Dedifferentiated amniotic fluid mesenchymal stem cell (primary cell): ENCODE measurements around the gene PRMT3.
"Not testable (repeated sequence)": the region's sequence is repeated elsewhere in the genome, so short reads cannot be mapped to it uniquely, and the experiment has no call there.

Source experiments
- DNase-seq: peaks from one replicate; pipeline ENCODE4 v3.0.0-alpha.2; 2016; ENCODE audit errors: extremely low spot score

PRMT3 gene

GRCh38 chr11:20374741-20375300, 12.7 kb upstream of the PRMT3 start:
- no peak for DNase-seq

DNA sequence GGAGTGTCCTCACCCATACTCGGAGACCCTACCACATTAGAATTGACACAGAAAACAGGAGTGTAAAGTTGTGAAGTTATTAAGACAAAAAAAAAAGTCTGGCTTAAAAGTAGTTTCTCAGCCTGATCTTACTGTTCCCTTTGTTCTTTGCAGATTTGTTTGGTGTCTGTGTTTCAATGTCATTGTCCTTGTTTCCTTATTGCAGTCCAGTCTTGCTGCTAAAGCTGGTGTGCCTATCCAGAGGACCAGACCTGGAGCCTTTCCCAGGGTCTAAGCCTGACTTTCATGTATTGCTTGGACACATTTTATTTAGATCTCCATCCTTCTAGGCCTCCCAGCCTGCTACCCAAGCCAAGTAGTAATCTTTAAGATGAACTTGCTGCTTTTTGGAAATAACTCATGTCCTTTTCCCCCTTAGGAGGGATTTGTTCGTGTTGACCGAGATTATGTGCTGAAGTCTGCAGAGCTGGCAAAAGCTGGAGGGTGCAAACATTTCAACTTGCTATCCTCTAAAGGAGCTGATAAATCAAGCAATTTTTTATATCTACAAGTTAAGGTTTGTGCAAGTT, 11.3 kb upstream of the PRMT3 start:
- no peak for DNase-seq

GRCh38 chr11:20385996-20386395, 1.5 kb upstream of the PRMT3 start:
- not testable (repeated sequence) for DNase-seq

DNA sequence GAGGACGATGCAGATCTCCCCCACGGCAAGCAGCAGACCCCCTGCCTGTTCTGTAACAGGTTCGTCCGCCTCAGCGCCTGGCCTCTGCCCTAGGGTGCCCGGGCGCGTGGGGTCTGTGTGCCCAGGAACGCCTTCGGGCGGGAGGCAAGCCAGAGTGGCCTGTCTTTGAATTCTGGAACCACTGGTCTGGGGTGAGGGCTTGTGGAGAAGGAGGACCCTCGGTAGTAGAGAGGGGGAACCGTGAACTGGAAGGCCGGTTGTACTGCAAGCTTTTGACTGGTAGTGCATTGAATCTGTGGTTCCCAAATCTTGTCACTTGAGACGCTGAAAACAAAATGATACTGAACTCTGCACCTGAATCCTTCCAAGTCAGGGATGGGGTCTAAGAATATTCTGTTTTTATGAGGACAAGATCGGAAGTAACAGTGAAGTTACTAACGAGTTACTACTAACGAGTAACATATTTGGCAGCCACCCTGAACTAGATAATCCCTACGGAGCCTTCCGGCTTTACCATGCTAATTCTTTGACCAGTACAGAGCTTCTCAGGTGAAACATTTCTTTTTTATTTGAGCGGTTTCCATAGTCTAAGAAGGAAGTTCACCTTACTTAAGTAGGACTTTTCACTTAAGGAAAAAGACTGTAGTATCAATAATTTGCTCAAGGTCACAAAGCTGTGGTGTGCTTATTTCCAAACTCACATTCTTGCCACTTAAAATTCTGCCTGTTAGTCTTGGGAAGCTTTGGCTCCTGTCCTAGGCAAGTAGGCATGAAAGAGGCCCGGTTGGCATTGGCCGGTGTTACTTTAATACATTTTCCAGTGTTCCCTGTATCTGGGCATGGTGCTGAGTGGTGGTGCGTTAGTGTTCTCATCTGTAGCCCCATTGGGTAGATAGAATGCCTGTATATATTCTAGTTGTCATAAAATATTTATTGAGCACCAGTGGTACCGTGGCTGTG, 860 bp downstream of the PRMT3 start:
- no peak for DNase-seq

DNA sequence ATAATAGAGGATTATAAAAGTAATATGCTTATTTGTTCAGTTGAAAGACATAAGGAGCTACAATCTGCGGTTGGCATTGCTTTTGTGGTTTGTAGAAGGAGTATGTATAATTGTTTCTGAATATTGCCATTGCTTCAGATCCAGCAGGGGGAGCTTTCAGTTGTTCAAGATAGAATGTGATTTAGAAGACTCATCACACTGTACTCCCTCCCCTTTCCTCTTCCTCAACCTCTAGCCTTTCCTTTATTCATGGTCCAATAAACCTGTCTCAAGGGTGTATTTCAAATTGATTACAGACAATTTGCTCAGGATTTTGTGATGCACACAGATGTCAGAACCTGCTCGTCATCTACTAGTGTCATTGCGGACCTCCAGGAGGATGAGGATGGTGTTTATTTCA, 9.8 kb downstream of the PRMT3 start:
- DNase-seq: peak; percentile 43

- DNase-seq: no peak
Observed at GRCh38 chr11:20399498-20399897, 12.0 kb downstream of the PRMT3 start.

DNA sequence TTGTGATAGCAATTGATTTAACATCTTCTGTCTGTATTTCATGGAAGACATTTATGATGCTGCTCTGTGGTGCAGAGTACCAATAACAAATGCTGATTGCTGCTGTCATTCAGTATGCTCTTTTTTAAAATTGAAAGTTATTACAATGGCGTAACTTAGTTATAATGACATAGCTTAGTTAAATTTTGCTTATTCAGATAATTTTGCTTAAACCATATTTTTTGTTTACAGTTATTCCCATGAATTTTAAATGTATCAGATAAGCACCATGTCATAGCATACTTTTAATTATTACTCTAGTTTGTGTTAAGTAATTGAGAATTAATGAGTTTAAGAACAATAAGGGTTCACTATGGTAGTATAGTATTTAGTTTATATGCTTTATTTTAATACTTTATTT, 15.5 kb downstream of the PRMT3 start:
- no peak for DNase-seq

- DNase-seq: no peak
Observed at GRCh38 chr11:20406484-20406883, 19.0 kb downstream of the PRMT3 start.

DNA sequence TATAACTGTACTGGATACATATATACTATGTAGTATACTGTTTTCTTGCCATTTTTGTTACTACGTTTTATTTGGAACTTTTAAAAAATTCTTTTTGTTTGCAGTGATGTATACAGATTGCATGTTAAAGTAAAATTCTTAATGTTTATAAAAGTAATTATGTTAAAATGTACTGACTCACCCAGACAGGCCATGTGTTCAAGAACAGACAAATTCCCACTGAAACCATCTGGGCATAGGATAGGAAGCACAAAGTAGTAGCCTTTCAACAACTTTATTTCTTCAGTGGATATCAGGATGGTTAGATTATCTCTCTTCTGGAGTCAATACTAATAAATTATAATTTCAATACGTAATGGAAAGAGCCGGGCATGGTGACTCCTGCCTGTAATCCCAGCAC, 19.8 kb downstream of the PRMT3 start:
- DNase-seq: no peak

DNA sequence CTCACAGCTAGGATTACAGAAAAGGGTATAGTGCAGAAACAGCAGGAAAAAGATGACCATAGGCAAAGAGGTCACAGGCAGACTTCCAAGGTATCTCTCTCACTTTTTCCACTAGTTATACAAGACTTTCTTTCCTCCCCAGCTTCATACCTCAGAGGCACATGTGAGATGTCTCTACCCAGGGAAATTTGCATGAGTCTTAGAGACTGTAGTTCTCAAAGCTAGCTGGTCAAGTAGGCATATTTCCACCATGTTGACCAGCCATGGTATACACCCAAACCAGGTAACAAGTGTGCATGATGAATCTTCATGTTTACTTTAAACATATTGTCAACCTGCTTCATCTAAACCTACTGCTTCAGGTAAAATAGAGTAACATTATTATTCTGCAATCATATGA, 27.9 kb downstream of the PRMT3 start:
- DNase-seq: no peak

DNA sequence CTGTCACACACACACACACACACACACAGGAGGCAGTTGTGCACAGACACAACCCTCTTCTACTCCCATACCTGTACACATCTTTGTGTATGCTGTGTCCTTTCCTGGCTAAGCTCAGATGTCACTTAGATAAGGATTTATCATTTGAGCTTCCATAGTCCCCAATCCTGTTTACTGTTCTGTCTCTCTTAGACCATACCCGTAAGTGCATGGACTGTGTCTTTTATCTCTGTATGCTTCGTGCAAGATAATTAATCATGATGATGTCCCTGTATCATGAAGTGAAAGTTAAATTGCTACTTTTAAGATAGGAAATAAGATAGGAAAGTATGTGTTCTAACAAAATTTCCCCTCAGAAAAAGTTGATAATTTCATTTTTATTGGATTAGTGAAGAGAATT, 30.3 kb downstream of the PRMT3 start:
- DNase-seq: no peak

DNA sequence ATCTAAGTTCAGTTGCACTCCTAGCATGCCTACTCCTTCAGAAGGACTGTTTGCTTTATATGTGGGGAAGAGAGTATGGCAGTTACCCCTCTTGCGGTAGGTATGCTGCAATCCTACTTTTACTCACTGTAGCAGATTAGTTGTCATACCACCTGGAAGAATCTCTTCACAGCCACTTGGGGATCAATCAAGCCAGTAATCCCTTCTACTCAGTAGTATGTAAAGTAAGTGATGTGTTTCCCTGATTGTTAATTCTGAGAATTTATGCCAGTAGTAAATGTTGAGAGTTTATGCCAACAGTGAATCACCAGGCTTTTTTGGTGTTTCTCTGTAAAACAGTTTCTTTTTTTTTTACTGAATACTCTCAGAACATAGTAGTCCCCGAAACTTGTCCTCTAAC, 34.4 kb downstream of the PRMT3 start:
- no peak for DNase-seq

DNA sequence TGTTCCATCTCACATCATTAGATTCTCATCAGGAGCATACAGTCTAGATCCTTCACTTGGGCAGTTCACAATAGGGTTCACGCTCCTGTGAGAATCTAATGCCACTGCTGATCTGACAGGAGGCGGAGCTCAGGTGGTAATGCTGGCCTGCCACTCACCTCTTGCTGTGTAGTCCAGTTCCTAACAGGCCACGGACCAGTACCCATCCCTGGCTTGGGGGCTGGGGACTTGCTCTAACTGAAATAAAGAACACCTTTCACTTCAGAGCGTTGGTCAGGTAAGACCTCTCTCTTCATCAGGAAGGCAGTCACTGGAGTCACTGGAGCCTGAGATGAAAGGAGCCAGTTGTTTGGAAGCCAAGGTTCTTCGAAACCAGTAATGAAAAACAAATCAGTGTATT, 41.7 kb downstream of the PRMT3 start:
- no peak for DNase-seq

- DNase-seq: no peak
Observed at GRCh38 chr11:20438637-20439036, 51.1 kb downstream of the PRMT3 start.

GRCh38 chr11:20443596-20443995, 56.1 kb downstream of the PRMT3 start:
- DNase-seq: peak; percentile 18

DNA sequence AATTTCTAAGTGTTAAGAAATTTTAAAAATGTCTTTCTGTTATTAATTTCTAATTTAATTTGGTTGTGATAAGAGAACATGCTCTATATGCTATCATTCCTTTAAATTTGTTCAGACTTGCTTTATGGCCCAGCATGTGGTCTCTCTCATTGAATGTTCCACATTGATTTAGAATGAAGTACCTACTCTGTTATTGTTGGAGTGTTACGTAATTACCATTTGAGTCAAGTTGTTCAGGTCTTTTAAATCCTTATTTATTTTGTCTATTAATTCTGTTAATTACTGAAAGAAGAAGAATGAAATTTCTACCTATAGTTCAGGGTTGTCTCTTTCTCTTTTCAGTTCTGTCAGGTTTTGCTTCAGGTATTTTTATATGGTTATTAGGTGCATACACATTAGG, 57.0 kb downstream of the PRMT3 start:
- no peak for DNase-seq

- no peak for DNase-seq
Observed at GRCh38 chr11:20448834-20449233, 61.3 kb downstream of the PRMT3 start.

DNA sequence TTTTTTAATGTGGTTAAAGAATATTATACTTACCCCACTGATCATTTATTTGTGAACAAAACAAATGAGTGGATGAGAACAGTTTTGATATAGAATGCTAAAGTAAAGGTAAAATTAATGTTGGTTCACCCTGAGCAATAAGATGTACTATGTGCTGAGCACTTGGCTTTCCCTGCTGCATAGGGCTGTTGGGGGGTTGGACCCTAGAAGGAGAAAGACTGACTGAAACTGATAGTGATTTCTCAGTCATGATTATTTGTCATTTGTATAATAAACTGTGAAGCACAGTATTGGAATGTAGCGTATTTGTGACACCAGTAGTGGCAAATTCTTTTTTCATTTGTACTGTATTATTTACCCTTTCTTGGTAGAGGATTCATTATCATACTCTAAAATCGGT, 63.3 kb downstream of the PRMT3 start:
- no peak for DNase-seq

- no peak for DNase-seq
Observed at GRCh38 chr11:20451568-20451967, 64.1 kb downstream of the PRMT3 start.

- DNase-seq: no peak
Observed at GRCh38 chr11:20452585-20452984, 65.1 kb downstream of the PRMT3 start.

- DNase-seq: no peak
Observed at GRCh38 chr11:20453657-20454316, 66.3 kb downstream of the PRMT3 start.

DNA sequence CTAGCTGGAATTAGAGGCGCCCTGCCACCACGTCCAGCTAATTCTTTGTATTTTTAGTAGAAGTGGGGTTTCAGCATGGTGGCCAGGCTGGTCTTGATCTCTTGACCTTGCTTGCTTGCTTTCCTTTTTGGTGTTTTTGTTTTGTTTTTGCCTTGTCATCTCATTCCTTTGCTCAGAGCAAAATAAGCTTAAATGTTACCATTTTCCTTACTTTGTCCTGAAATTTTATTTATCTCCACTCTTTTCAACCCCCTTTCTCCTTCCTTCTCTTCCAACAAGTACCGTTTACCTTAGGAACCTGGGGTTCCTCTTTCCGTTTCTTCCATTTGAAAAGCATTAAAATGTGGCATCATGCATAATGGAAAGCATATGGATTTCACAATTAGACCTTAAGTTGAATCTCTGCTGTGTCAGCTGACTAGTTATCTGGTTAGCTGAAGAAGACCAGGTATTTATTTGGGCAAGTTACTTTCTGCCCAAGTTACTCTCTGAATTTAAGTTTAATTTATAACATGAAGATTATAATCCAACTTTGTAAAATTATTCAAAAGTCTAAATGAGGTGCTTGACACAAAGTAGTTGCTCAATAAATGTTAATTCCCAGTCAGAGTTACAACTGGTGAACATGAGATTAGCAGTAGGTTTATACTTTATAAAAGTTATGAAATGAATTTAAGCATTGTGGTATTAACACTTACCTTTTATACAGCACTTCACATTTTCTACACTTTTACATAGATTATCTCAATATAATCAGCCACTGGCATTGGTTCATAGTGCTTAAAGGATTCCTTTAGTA, 69.7 kb downstream of the PRMT3 start:
- no peak for DNase-seq
